Activated CD8-positive, alpha-beta T cell treated with anti-CD3 and anti-CD28 coated beads for 36 hours (primary cell): ENCODE results near the gene DPYD. TPM values are rescaled to one million over a fixed set of nuclear protein-coding genes. Genes with fewer than 3 reads are reported as not detected.
A peak's percentile ranks its signal among the peaks of the same experiment; 100 is the strongest.

Experiments used
- ATAC-seq: fragments of 200-7000 bp; cut with Tn5 transposase; one replicate; pipeline ENCODE4 v1.10.0; 2021; ENCODE audit warnings: mild to moderate bottlenecking, moderate library complexity
- CTCF ChIA-PET: fragments of 350-600 bp; sonication (Branson Sonifier 250); formaldehyde crosslinking; loops from one replicate; lab custom pipeline; 2021; ENCODE audit warnings: antibody characterized with exemption; lab: Charles Lee
- POLR2A ChIA-PET: fragments of 350-600 bp; sonication (Branson Sonifier 250); formaldehyde crosslinking; loops from one replicate; lab custom pipeline; 2021; ENCODE audit warnings: antibody characterized with exemption; lab: Charles Lee
- DNase-seq: peaks from one replicate; pipeline ENCODE4 v3.0.0-alpha.2; 2020
- H3K27ac Mint-ChIP-seq: one replicate; pipeline ENCODE4 v1.8.0; 2021; ENCODE audit warnings: mild to moderate bottlenecking, mixed read lengths
- H3K27me3 Mint-ChIP-seq: one replicate; pipeline ENCODE4 v1.8.0; 2021; ENCODE audit warnings: mixed read lengths
- H3K36me3 Mint-ChIP-seq: one replicate; pipeline ENCODE4 v1.8.0; 2021; ENCODE audit warnings: low read depth, mixed read lengths
- H3K4me1 Mint-ChIP-seq: one replicate; pipeline ENCODE4 v1.8.0; 2021; ENCODE audit warnings: low read depth, mixed read lengths
- H3K4me3 Mint-ChIP-seq: one replicate; pipeline ENCODE4 v1.8.0; 2021; ENCODE audit warnings: mild to moderate bottlenecking, moderate library complexity, mixed read lengths
- H3K9me3 Mint-ChIP-seq: one replicate; pipeline ENCODE4 v1.8.0; 2021; ENCODE audit warnings: mixed read lengths
- CTCF ChIP-seq: fragments of 200-600 bp; IDR thresholded peaks from one replicate; pipeline ENCODE4 v1.8.0; 2022; ENCODE audit warnings: antibody characterized with exemption, mild to moderate bottlenecking
- intact Hi-C: fragments of 100-400 bp; cut with micrococcal nuclease; formaldehyde crosslinking; loops from one replicate; pipeline ENCODE4 v1.10.0; 2022
- total RNA-seq, 2 experiments: library from RNA; stranded (reverse); gene quantifications; one replicate each; pipeline ENCODE4 v1.2.3, GENCODE V29; 2021

The DPYD gene
- total RNA-seq, 2 experiments from 2014 or later, result 10.7 to 10.8 TPM

GRCh38 chr1:97787231-97787630, 133.6 kb downstream of the DPYD start:
- Mint-ChIP-seq H3K27ac (no peak overlapping the region), H3K27me3 (no peaks in the 10 kb centered on the region), H3K9me3 (no peaks in the 10 kb centered on the region), H3K4me3 (no peak overlapping the region), H3K36me3 (peaks cover 5% of the 10 kb centered on the region), H3K4me1 (peaks cover 39% of the 10 kb centered on the region)
- TF ChIP-seq CTCF, result no peak
- ChIA-PET POLR2A (interaction anchor here (1.6 kb wide), 1 partner anchor 8 kb away, joined by 3 read pairs; no protein-coding TSS in a partner anchor), CTCF (no interaction called here)
- no peak for ATAC-seq
- intact Hi-C loops, result no loop called here
- DNase-seq, result no peak

GRCh38 chr1:97784661-97785060, 136.2 kb downstream of the DPYD start:
- no peak for ATAC-seq
- H3K27me3 Mint-ChIP-seq, result no peaks in the 10 kb centered on the region
- no peak for DNase-seq
- intact Hi-C loops, result no loop called here
- no peak for TF ChIP-seq CTCF
- peaks cover 5% of the 10 kb centered on the region for H3K36me3 Mint-ChIP-seq
- no peaks in the 10 kb centered on the region for H3K9me3 Mint-ChIP-seq
- H3K27ac Mint-ChIP-seq, result no peak overlapping the region
- no peak overlapping the region for H3K4me3 Mint-ChIP-seq
- CTCF ChIA-PET, result no interaction called here
- POLR2A ChIA-PET, result no interaction called here
- H3K4me1 Mint-ChIP-seq, result peaks cover 26% of the 10 kb centered on the region

GRCh38 chr1:97783751-97784150, 137.1 kb downstream of the DPYD start:
- Mint-ChIP-seq H3K4me3 (no peak overlapping the region), H3K4me1 (peaks cover 18% of the 10 kb centered on the region), H3K36me3 (peaks cover 4% of the 10 kb centered on the region), H3K27me3 (no peaks in the 10 kb centered on the region), H3K9me3 (no peaks in the 10 kb centered on the region), H3K27ac (no peak overlapping the region)
- ChIA-PET POLR2A (no interaction called here), CTCF (no interaction called here)
- no peak for TF ChIP-seq CTCF
- intact Hi-C loops, result no loop called here
- ATAC-seq (no peak), DNase-seq (no peak)

- Mint-ChIP-seq H3K9me3 (no peaks in the 10 kb centered on the region), H3K36me3 (peaks cover 2% of the 10 kb centered on the region), H3K27me3 (no peaks in the 10 kb centered on the region), H3K4me3 (no peak overlapping the region), H3K4me1 (peaks cover 14% of the 10 kb centered on the region), H3K27ac (peak overlapping the region; percentile 17)
- ChIA-PET POLR2A (no interaction called here), CTCF (interaction anchor here (0.8 kb wide), 1 partner anchor 51 kb away, joined by 3 read pairs; no protein-coding TSS in a partner anchor)
- no peak for TF ChIP-seq CTCF
- ATAC-seq (peak; percentile 87), DNase-seq (no peak)
- intact Hi-C loops, result no loop called here
Measured at GRCh38 chr1:97781762-97782337, 139.0 kb downstream of the DPYD start.

- intact Hi-C loops, result no loop called here
- no peak for DNase-seq
- no peak overlapping the region for H3K4me3 Mint-ChIP-seq
- ATAC-seq, result no peak
- H3K27me3 Mint-ChIP-seq, result no peaks in the 10 kb centered on the region
- H3K4me1 Mint-ChIP-seq, result peaks cover 14% of the 10 kb centered on the region
- TF ChIP-seq CTCF, result no peak
- H3K27ac Mint-ChIP-seq, result no peak overlapping the region
- H3K9me3 Mint-ChIP-seq, result no peaks in the 10 kb centered on the region
- CTCF ChIA-PET, result no interaction called here
- H3K36me3 Mint-ChIP-seq, result peaks cover 2% of the 10 kb centered on the region
- POLR2A ChIA-PET, result no interaction called here
Measured at GRCh38 chr1:97780884-97781283, 139.9 kb downstream of the DPYD start.
